Measurements from ENCODE around the gene UBALD1. TPM values are rescaled to one million over a fixed set of nuclear protein-coding genes. Genes with fewer than 3 reads are reported as not detected.

UBALD1 gene
- total and polyA plus RNA-seq, 2 donors (not counting 3 experiments of a cell fraction or from before 2014, with no cell fraction given), result 24.8 to 41.6 TPM

DNA sequence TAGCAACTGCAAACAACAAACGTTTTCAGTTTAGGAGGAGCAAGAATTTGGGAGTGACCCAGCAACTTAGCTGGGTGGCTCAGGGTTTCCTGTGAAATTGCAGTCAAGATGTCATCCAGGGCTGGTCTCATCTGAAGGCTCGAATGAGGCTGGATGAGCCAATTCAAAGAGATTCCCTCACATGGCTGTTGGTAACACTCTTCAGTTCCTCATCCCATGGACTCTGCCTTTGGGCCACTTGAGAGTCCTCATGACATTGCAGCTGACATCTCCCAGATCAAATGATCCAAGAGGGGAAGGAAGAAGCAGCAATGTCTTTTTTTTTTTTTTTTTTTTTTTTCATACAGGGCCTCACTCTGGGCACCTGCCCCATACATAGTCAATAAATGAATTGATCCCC, 26.3 kb downstream of the UBALD1 start:
- no peak overlapping the region for H3K4me3 ChIP-seq (replicated peaks in 1 of 3; ENCODE audit: insufficient read depth in 1 of 3, low read depth in 1 of 3, low read length in 3 of 3)
- TF ChIP-seq POLR2A (IDR thresholded peaks at IDR 0.05; ENCODE audit: low read depth, low read length) (no peak), JUN (IDR thresholded peaks at IDR 0.05; ENCODE audit: borderline replicate concordance, insufficient read depth, insufficient read length, low read depth) (no peak), MYC (IDR thresholded peaks at IDR 0.05; ENCODE audit: low read depth, low read length) (no peak), POLR2AphosphoS5 (IDR thresholded peaks at IDR 0.05; ENCODE audit: insufficient read depth, low read depth, low read length) (no peak), FOS (IDR thresholded peaks at IDR 0.05; ENCODE audit: borderline replicate concordance, insufficient read depth, low read length) (no peak), GATA2 (IDR thresholded peaks at IDR 0.05; ENCODE audit: insufficient read depth, insufficient read length, low read depth, low read length) (no peak), EZH2 (IDR thresholded peaks at IDR 0.05; ENCODE audit: borderline replicate concordance, low read depth, low read length, severe bottlenecking) (no peak)
- TF ChIP-seq, protein P1, sequence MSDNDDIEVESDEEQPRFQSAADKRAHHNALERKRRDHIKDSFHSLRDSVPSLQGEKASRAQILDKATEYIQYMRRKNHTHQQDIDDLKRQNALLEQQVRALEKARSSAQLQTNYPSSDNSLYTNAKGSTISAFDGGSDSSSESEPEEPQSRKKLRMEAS (IDR thresholded peaks at IDR 0.05; ENCODE audit: insufficient read depth, insufficient read length), result no peak
- TF ChIP-seq, protein P2, sequence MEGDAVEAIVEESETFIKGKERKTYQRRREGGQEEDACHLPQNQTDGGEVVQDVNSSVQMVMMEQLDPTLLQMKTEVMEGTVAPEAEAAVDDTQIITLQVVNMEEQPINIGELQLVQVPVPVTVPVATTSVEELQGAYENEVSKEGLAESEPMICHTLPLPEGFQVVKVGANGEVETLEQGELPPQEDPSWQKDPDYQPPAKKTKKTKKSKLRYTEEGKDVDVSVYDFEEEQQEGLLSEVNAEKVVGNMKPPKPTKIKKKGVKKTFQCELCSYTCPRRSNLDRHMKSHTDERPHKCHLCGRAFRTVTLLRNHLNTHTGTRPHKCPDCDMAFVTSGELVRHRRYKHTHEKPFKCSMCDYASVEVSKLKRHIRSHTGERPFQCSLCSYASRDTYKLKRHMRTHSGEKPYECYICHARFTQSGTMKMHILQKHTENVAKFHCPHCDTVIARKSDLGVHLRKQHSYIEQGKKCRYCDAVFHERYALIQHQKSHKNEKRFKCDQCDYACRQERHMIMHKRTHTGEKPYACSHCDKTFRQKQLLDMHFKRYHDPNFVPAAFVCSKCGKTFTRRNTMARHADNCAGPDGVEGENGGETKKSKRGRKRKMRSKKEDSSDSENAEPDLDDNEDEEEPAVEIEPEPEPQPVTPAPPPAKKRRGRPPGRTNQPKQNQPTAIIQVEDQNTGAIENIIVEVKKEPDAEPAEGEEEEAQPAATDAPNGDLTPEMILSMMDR (IDR thresholded peaks at IDR 0.05; ENCODE audit: extremely low read depth in 1 of 2, insufficient read depth in 1 of 2, low read depth in 1 of 2, low read length in 2 of 2), result no peak
- peaks cover 0 to 9% of the 10 kb centered on the region in 2 experiments for H3K27me3 ChIP-seq (ENCODE audit: control insufficient read depth in 2 of 2, insufficient read depth in 2 of 2, low read length in 2 of 2)
- H3K9me1 ChIP-seq (replicated peaks; ENCODE audit: control insufficient read depth, extremely low read depth, insufficient read depth, low read length), result no peaks in the 10 kb centered on the region
- no peaks in the 10 kb centered on the region for H3K4me1 ChIP-seq (ENCODE audit: control insufficient read depth, extremely low read depth, insufficient read depth, low read length)
- FAIRE-seq (no peak), DNase-seq (ENCODE audit: low read depth, low spot score) (no peak)
- no peaks in the 10 kb centered on the region for H3K36me3 ChIP-seq (ENCODE audit: control insufficient read depth in 2 of 2, extremely low read depth in 1 of 2, insufficient read depth in 2 of 2, low read length in 2 of 2)
- H3K27ac ChIP-seq (ENCODE audit: insufficient read depth, low read depth, low read length), result no peak overlapping the region
- H3K9ac ChIP-seq (replicated peaks; ENCODE audit: extremely low read depth, insufficient read depth, low read length), result no peak overlapping the region
- dilution Hi-C loops (cut with MboI; ENCODE audit: extremely low pct_ligation_motif_present, low sequenced_read_pairs) (no loop called here), intact Hi-C loops (cut with micrococcal nuclease) (no loop called here)
- H3K79me2 ChIP-seq (ENCODE audit: control insufficient read depth, insufficient read depth, low read length), result no peaks in the 10 kb centered on the region
- no peak overlapping the region for H3K4me2 ChIP-seq (ENCODE audit: insufficient read depth, low read length)
- POLR2A ChIA-PET, result no interaction called here
- no TSS peak for BruUV-seq (replicated peaks)
- H3K9me3 ChIP-seq (replicated peaks; ENCODE audit: control insufficient read depth, insufficient read depth, low read length), result no peaks in the 10 kb centered on the region
- CTCF ChIA-PET, result interaction anchor here (1.0 kb wide), 1 partner anchor 88 kb away, joined by 3 read pairs; no protein-coding TSS in a partner anchor
- H2AFZ ChIP-seq (ENCODE audit: low read depth, low read length), result no peak overlapping the region
- no peaks in the 10 kb centered on the region for H4K20me1 ChIP-seq (replicated peaks; ENCODE audit: control insufficient read depth, extremely low read depth, insufficient read depth, low read length)
